Right atrium auricular region (tissue), 2 donors: Measurements from ENCODE around the gene B4GALT5. TPM values are rescaled to one million over a fixed set of nuclear protein-coding genes. Genes with fewer than 3 reads are reported as not detected.
"Not testable (repeated sequence)": the region's sequence is repeated elsewhere in the genome, so short reads cannot be mapped to it uniquely, and the experiment has no call there.

Experiments
- DNase-seq: peaks from one replicate; pipeline ENCODE4 v3.0.0-alpha.2; 2019; ENCODE audit warnings: low spot score
- H3K27ac ChIP-seq, 2 donors: fragments of 200-600 bp; sonication (generic); 1 replicate in 1 of 2; 2 replicates in 1 of 2; pipeline ENCODE4 v1.5.1; 2016 to 2019
- H3K27me3 ChIP-seq, 2 donors: fragments of 200-600 bp; sonication (generic); one replicate each; pipeline versions ENCODE4 v1.5.1 to v1.6.0; 2017 to 2019
- H3K36me3 ChIP-seq: fragments of 200-600 bp; sonication (generic); one replicate; pipeline ENCODE4 v1.5.1; 2016
- H3K4me1 ChIP-seq, 2 donors: fragments of 200-600 bp; sonication (generic); one replicate each; pipeline versions ENCODE4 v1.5.1 to v1.6.0; 2017 to 2019
- H3K4me3 ChIP-seq, 2 donors: fragments of 200-600 bp; sonication (generic); 1 replicate in 1 of 2; 2 replicates in 1 of 2; pipeline ENCODE4 v1.5.1; 2017 to 2019; ENCODE audit warnings: mild to moderate bottlenecking in 1 of 2, moderate library complexity in 1 of 2
- H3K9me3 ChIP-seq, 2 donors: fragments of 200-600 bp; sonication (generic); one replicate each; pipeline ENCODE4 v1.5.1; 2019
- total RNA-seq, 2 donors: library from RNA; depleted of rRNA; stranded (reverse); fragments of >200 nt; gene quantifications; one replicate each; pipeline ENCODE4 v1.1.0, GENCODE V29; 2016
- TF ChIP-seq, protein P1 (sequence below), 2 donors: fragments of 200-600 bp; sonication (generic); IDR thresholded peaks; one replicate each; pipeline ENCODE4 v1.5.1; 2019; ENCODE audit warnings: antibody characterized with exemption in 2 of 2

B4GALT5 gene
- total RNA-seq, 2 donors from 2014 or later: 17.7 to 24.4 TPM

DNA sequence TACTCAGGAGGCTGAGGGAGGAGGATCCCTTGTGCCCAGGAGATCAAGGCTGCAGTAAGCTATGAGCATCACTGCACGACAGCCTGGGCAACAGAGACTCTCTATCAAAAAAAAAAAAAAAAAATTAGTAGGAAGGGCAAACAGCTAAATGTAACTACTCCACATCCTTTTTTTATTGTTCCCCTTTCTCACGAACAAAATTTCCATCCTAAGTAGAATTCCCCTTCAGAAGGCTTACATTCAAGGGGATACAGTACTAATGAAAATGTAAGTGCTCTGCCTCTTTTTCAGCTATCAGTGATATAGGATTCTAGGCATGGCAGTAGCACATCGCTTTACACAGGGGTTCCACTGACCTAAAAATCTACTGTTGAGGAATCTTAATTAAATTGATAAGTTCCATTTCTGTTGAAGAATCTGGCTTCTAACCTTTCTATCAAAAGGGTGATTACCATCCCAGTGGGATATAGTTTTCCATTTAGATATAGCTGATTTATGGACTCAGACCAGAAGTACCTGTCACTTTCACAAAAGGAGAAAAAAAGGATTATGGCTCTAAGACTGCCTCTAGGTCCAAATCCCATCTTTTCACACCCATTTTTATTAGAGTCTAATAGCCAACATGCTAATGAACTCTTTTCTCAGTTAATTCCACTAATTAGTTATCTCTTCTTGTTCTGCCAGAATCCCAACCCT is 2.6 kb downstream of the B4GALT5 start:
- no peak overlapping the region for H3K27ac ChIP-seq
- H3K27me3 ChIP-seq: no peaks in the 10 kb centered on the region
- H3K4me3 ChIP-seq: no peak overlapping the region
- peaks cover 0 to 52% of the 10 kb centered on the region in 2 donors for H3K4me1 ChIP-seq
- no peak for DNase-seq
- no peaks in the 10 kb centered on the region for H3K36me3 ChIP-seq
- TF ChIP-seq, protein P1, sequence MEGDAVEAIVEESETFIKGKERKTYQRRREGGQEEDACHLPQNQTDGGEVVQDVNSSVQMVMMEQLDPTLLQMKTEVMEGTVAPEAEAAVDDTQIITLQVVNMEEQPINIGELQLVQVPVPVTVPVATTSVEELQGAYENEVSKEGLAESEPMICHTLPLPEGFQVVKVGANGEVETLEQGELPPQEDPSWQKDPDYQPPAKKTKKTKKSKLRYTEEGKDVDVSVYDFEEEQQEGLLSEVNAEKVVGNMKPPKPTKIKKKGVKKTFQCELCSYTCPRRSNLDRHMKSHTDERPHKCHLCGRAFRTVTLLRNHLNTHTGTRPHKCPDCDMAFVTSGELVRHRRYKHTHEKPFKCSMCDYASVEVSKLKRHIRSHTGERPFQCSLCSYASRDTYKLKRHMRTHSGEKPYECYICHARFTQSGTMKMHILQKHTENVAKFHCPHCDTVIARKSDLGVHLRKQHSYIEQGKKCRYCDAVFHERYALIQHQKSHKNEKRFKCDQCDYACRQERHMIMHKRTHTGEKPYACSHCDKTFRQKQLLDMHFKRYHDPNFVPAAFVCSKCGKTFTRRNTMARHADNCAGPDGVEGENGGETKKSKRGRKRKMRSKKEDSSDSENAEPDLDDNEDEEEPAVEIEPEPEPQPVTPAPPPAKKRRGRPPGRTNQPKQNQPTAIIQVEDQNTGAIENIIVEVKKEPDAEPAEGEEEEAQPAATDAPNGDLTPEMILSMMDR (IDR thresholded peaks at IDR 0.05): no peak
- H3K9me3 ChIP-seq: no peaks in the 10 kb centered on the region

DNA sequence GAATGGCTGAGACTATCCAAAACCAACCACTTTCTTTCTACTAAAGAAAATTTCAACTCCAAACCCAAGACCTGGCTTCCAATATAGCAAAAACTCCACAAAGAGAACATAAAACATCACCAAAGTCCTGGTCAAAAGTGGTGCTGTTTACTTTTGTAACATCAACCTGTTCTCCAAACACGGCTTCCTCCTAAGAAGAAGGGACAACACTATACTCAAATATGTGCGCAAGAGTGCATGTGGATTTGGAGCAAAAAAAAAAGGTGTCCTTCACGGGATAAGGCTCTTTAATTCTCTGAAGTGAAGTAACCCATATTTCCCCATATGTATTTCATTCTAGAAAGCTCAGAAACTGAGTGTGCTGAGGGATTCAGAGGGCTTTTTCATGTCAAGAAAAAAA is 6.6 kb downstream of the B4GALT5 start:
- Histone ChIP-seq H3K4me3 (no peak overlapping the region), H3K4me1 (peaks cover 0 to 51% of the 10 kb centered on the region in 2 donors), H3K36me3 (no peaks in the 10 kb centered on the region), H3K9me3 (no peaks in the 10 kb centered on the region), H3K27me3 (no peaks in the 10 kb centered on the region), H3K27ac (peak overlapping the region; percentile 27 to 55)
- DNase-seq: no peak
- TF ChIP-seq, protein P1 (IDR thresholded peaks at IDR 0.05): no peak

DNA sequence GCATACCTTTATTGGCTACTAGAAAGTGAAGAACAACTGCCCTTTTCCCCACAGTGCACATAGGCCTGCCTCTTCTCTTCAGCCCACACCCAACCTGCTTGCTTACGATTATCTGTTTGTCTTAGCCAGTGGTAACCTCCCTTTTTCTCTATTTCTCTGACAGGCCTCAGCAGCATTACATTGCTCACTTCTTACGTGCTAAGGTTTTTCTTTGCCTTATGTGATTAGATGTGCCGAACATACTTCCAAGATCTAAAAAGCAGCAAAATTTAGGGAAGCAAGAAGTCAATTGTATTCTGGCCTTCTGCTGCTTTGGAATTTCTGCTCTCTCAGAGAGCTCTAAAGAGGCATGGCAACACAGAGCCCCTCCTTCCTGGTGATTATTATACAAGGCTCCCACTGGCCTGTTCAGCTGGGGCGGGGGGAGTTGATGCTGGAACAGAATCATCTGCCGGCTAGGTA is 7.0 kb downstream of the B4GALT5 start:
- TF ChIP-seq, protein P1 (IDR thresholded peaks at IDR 0.05): no peak
- Histone ChIP-seq H3K36me3 (no peaks in the 10 kb centered on the region), H3K27ac (peak overlapping the region; percentile 27 to 55), H3K27me3 (no peaks in the 10 kb centered on the region), H3K4me3 (no peak overlapping the region), H3K4me1 (peaks cover 0 to 48% of the 10 kb centered on the region in 2 donors), H3K9me3 (no peaks in the 10 kb centered on the region)
- DNase-seq: no peak

DNA sequence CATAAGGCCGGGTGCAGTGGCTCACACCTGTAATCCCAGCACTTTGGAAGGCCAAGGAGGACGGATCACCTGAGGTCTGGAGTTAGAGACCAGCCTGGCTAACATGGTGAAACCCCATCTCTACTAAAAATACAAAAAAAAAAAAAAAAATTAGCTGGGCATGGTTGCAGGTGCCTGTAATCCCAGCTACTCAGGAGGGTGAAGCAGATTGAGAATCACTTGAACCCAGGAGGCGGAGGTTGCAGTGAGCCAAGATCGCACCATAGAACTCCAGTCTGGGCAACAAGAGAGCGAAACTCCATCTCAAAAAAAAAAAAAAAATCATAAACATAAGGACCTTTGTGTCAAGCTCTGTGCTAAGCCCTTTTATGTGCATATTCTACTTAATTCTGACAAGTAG is 7.8 kb downstream of the B4GALT5 start:
- not testable (repeated sequence) for H3K27ac ChIP-seq, H3K36me3 ChIP-seq, H3K27me3 ChIP-seq, H3K9me3 ChIP-seq, DNase-seq, H3K4me3 ChIP-seq
- peaks cover 0 to 48% of the 10 kb centered on the region in 2 donors for H3K4me1 ChIP-seq

DNA sequence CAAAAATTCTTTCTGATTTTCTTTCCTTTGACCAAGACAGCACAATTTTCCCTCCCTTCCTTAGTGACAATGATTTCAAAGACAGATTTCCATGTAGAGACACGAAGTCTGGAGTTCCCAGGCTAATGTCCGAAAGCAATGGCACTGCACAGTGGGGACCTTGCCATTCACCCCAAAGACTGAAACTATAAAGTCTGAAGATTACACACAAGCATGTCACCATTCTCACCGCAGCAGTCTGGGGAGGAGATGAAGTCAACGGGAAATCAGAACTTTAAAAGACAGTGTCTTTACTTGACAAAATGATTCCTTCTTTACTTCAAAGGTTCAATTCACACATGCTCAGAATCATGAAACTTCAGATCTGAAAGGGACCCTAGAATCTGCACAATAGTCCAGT is 8.3 kb downstream of the B4GALT5 start:
- DNase-seq: no peak
- Histone ChIP-seq H3K27me3 (no peaks in the 10 kb centered on the region), H3K9me3 (no peaks in the 10 kb centered on the region), H3K36me3 (no peaks in the 10 kb centered on the region), H3K4me3 (no peak overlapping the region), H3K4me1 (peaks cover 0 to 48% of the 10 kb centered on the region in 2 donors), H3K27ac (no peak overlapping the region)
- TF ChIP-seq, protein P1 (IDR thresholded peaks at IDR 0.05): no peak

DNA sequence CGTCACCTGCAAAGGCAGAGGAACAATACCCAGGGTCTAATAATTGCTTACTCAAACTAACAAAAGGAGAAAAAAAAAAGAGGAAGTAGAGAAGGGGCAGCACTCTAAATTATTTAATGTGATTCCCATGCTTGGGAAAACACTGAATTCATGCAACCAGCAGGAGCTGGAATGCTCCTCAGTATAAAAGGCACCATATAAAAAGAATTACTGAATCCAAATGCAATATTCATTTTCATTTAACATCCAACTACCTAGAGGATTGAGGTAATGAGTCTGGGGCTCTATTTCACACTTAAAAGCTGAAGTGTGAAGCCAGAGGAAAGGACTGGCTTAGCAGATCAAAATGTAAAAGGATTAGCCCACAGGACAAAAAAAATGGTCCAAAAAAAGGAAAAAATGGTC is 8.7 kb downstream of the B4GALT5 start:
- Histone ChIP-seq H3K4me1 (peaks cover 0 to 50% of the 10 kb centered on the region in 2 donors), H3K36me3 (no peaks in the 10 kb centered on the region), H3K27me3 (no peaks in the 10 kb centered on the region), H3K4me3 (no peak overlapping the region), H3K9me3 (no peaks in the 10 kb centered on the region), H3K27ac (no peak overlapping the region)
- DNase-seq: no peak
- TF ChIP-seq, protein P1 (IDR thresholded peaks at IDR 0.05): no peak
